Epithelial cell of proximal tubule (primary cell): ENCODE results near the gene OGFOD1. TPM values are rescaled to one million over a fixed set of nuclear protein-coding genes. Genes with fewer than 3 reads are reported as not detected.

Experiments
- DNase-seq: peaks from one replicate; pipeline ENCODE4 v3.0.0-alpha.2; 2011; ENCODE audit warnings: low read depth
- H3K4me3 ChIP-seq: 2 replicates; pipeline ENCODE4 v1.5.1; 2011; ENCODE audit warnings: low read depth, mild to moderate bottlenecking, low read length
- CTCF ChIP-seq: conservative IDR thresholded peaks from 2 replicates; pipeline ENCODE4 v1.5.1; 2012; ENCODE audit warnings: low read depth, mild to moderate bottlenecking, low read length
- total RNA-seq: library from RNA; depleted of rRNA; stranded (reverse); fragments of >200 nt; gene quantifications from 2 replicates; pipeline ENCODE4 v1.2.3, GENCODE V29; 2015

The OGFOD1 gene
- total RNA-seq, 1 donor from 2014 or later: 66.7 TPM

GRCh38 chr16:56421976-56422669, 29.2 kb upstream of the OGFOD1 start:
- TF ChIP-seq CTCF: no peak
- H3K4me3 ChIP-seq: no peak overlapping the region
- no peak for DNase-seq

GRCh38 chr16:56422896-56423441, 28.4 kb upstream of the OGFOD1 start:
- TF ChIP-seq CTCF: no peak
- H3K4me3 ChIP-seq: no peak overlapping the region
- DNase-seq: no peak

- no peak for TF ChIP-seq CTCF
- DNase-seq: no peak
- peak overlapping the region; percentile 70 for H3K4me3 ChIP-seq
Measured at GRCh38 chr16:56423584-56424403, 27.6 kb upstream of the OGFOD1 start.

- no peak for TF ChIP-seq CTCF
- no peak for DNase-seq
- H3K4me3 ChIP-seq: peak overlapping the region; percentile 70
Measured at GRCh38 chr16:56424404-56424764, 27.0 kb upstream of the OGFOD1 start.

- no peak for TF ChIP-seq CTCF
- peak overlapping the region; percentile 70 for H3K4me3 ChIP-seq
- no peak for DNase-seq
Measured at GRCh38 chr16:56424791-56425438, 26.4 kb upstream of the OGFOD1 start.

GRCh38 chr16:56425439-56425832, 25.9 kb upstream of the OGFOD1 start, which contains the start of gene AMFR:
Gene AMFR, minus strand, starts transcription at chr16:56425545. Its CDS starts 218 bp downstream, at chr16:56425327.
- H3K4me3 ChIP-seq: peak within 1 kb of the TSS; percentile 70
- no peak for DNase-seq
- TF ChIP-seq CTCF: peak; percentile 14
